Smooth muscle cell (in vitro differentiated cells): ENCODE data around the gene ZBTB7A. TPM values are rescaled to one million over a fixed set of nuclear protein-coding genes. Genes with fewer than 3 reads are reported as not detected.

Source experiments
- DNase-seq: peaks from one replicate; lab custom pipeline; 2025; ENCODE audit not compliant: unreplicated experiment; lab: John Stamatoyannopoulos, UW
- H2AFZ ChIP-seq: fragments of 200-600 bp; sonication (generic); 2 replicates; pipeline ENCODE4 v1.6.0; 2016; ENCODE audit warnings: antibody characterized with exemption, low read depth, mild to moderate bottlenecking
- H3F3A ChIP-seq: fragments of 200-600 bp; sonication (generic); 2 replicates; pipeline ENCODE4 v1.6.0; 2017; ENCODE audit warnings: antibody characterized with exemption, low read depth
- H3K27ac ChIP-seq: fragments of 200-600 bp; sonication (generic); 2 replicates; pipeline ENCODE4 v1.5.1; 2016; ENCODE audit warnings: low read depth, mild to moderate bottlenecking
- H3K27me3 ChIP-seq: fragments of 200-600 bp; sonication (generic); 2 replicates; pipeline ENCODE4 v1.6.1; 2016; ENCODE audit warnings: low read depth, mild to moderate bottlenecking
- H3K36me3 ChIP-seq: fragments of 200-600 bp; sonication (generic); 2 replicates; pipeline ENCODE4 v1.5.1; 2016; ENCODE audit warnings: low read depth
- H3K4me1 ChIP-seq: fragments of 200-600 bp; sonication (generic); 2 replicates; pipeline ENCODE4 v1.5.1; 2016; ENCODE audit warnings: low read depth
- H3K4me2 ChIP-seq: fragments of 200-600 bp; sonication (generic); 2 replicates; pipeline ENCODE4 v1.6.0; 2016; ENCODE audit warnings: mild to moderate bottlenecking
- H3K4me3 ChIP-seq: fragments of 200-600 bp; sonication (generic); 2 replicates; pipeline ENCODE4 v1.5.1; 2016; ENCODE audit warnings: mild to moderate bottlenecking
- H3K79me2 ChIP-seq: fragments of 200-600 bp; sonication (generic); 2 replicates; pipeline ENCODE4 v1.6.0; 2016; ENCODE audit warnings: low read depth, mild to moderate bottlenecking
- H3K9ac ChIP-seq: fragments of 200-600 bp; sonication (generic); 2 replicates; pipeline ENCODE4 v1.6.0; 2016; ENCODE audit warnings: low read depth
- H3K9me3 ChIP-seq: fragments of 200-600 bp; sonication (generic); replicated peaks from 2 replicates; pipeline ENCODE4 v1.5.1; 2016; ENCODE audit warnings: low read depth
- H4K20me1 ChIP-seq: fragments of 200-600 bp; sonication (generic); 2 replicates; pipeline ENCODE4 v1.6.0; 2016; ENCODE audit warnings: low read depth
- WGBS: methylation state at CpG from one replicate; pipeline ENCODE4 v1.1.7; 2016; ENCODE audit warnings: low lambda C conversion rate; 5-methylcytosine and 5-hydroxymethylcytosine counted together
- polyA plus RNA-seq: library from polyadenylated mRNA; unstranded; fragments of >200 nt; fragmentation: Nextera tagmentation; extraction: Ambion mirVana; gene quantifications from 2 replicates; pipeline ENCODE4 v1.2.1, GENCODE V29; 2016
- total RNA-seq: library from RNA; depleted of rRNA; stranded (reverse); fragments of >200 nt; gene quantifications from 2 replicates; pipeline ENCODE4 v1.2.3, GENCODE V29; 2014
- TF ChIP-seq, protein P1 (sequence below): fragments of 200-600 bp; sonication (generic); IDR thresholded peaks from 2 replicates; pipeline ENCODE4 v1.5.1; 2017; ENCODE audit warnings: borderline replicate concordance, mild to moderate bottlenecking, antibody characterized with exemption; ENCODE audit not compliant: insufficient read depth, poor library complexity, severe bottlenecking

The ZBTB7A gene
- total and polyA plus RNA-seq, 2 experiments from 2014 or later, result 13.3 to 36.0 TPM

DNA sequence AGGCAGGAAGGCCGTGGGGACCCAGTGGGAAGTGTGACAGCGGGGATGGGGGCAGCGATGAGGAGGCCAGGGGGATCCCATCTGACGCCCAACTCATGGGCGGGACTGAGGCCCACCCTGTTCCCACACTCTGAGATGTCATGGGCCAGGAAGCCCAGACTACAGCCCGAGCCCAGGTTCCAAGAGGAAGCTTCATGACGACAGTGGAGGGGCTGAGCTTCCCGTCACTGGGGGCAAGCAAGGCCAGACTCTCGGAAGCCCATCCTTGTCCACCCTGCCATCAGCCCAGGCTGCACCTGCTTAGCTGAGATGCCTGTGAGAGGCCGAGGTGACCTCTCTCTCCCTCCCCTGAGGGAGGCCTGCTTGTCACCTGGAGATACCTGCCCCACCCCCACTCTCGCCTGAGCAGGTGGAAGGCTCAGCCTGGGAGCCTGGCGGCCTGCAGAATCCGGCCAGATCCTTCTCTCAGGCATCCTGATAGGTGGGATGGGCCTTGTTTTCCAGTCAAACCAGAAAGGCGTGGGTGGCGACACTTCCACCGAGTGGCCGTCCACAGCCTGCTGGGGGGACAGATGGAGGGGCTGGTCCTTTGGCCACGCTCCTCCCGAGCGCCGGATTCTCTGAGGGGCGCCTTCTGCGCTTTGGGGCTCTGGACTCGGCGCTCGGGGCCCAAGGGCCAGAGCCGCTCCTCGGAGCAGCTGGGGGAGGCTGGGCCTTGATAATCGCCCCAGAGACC lies 4.8 kb downstream of the ZBTB7A start:
- Histone ChIP-seq H3K4me1 (peaks cover 17% of the 10 kb centered on the region), H3K4me3 (peak overlapping the region; percentile 16), H3K79me2 (peaks cover 83% of the 10 kb centered on the region), H3K27ac (peak overlapping the region; percentile 93), H3K9me3 (no peaks in the 10 kb centered on the region), H4K20me1 (peaks cover 82% of the 10 kb centered on the region), H3F3A (peaks cover 5% of the 10 kb centered on the region), H3K36me3 (no peaks in the 10 kb centered on the region), H2AFZ (no peak overlapping the region), H3K27me3 (no peaks in the 10 kb centered on the region), H3K9ac (no peak overlapping the region), H3K4me2 (peak overlapping the region; percentile 65)
- 76% methylated on average over 29 of the region's 29 CpGs for WGBS
- TF ChIP-seq, protein P1, sequence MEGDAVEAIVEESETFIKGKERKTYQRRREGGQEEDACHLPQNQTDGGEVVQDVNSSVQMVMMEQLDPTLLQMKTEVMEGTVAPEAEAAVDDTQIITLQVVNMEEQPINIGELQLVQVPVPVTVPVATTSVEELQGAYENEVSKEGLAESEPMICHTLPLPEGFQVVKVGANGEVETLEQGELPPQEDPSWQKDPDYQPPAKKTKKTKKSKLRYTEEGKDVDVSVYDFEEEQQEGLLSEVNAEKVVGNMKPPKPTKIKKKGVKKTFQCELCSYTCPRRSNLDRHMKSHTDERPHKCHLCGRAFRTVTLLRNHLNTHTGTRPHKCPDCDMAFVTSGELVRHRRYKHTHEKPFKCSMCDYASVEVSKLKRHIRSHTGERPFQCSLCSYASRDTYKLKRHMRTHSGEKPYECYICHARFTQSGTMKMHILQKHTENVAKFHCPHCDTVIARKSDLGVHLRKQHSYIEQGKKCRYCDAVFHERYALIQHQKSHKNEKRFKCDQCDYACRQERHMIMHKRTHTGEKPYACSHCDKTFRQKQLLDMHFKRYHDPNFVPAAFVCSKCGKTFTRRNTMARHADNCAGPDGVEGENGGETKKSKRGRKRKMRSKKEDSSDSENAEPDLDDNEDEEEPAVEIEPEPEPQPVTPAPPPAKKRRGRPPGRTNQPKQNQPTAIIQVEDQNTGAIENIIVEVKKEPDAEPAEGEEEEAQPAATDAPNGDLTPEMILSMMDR, result no peak
- DNase-seq, result no peak

DNA sequence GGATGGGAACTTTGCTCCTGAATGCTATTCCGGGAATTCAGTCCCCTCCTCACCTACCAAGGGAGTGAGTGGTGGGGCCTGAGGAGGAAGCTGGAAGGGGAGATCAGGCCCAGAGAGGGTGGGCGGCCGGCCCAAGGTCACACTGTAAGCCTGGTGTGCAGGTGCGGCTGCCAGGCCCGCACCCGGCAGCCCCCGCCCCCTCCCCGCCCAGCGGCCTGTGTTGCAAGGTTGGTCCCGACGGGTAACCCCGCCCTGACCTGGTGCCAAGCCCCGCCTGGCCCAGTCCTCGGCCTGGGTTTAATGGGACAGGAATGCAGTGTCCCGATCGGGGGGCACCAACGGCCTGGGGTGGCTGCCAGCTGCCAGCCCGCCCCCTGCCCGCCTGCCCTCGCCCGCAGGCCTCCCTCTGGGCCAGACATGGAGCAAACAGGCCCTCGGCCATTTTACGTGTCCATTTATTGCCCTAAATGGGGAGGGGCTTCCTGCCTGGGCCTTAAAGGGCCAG lies 5.5 kb downstream of the ZBTB7A start:
- WGBS, result 69% methylated on average over 13 of the region's 23 CpGs
- Histone ChIP-seq H3K27me3 (no peaks in the 10 kb centered on the region), H2AFZ (no peak overlapping the region), H4K20me1 (peaks cover 88% of the 10 kb centered on the region), H3K36me3 (no peaks in the 10 kb centered on the region), H3K4me1 (peaks cover 17% of the 10 kb centered on the region), H3F3A (peaks cover 5% of the 10 kb centered on the region), H3K79me2 (peaks cover 89% of the 10 kb centered on the region), H3K9ac (no peak overlapping the region), H3K4me3 (peak overlapping the region; percentile 16), H3K4me2 (peak overlapping the region; percentile 22), H3K9me3 (no peaks in the 10 kb centered on the region), H3K27ac (peak overlapping the region; percentile 93)
- no peak for DNase-seq
- TF ChIP-seq, protein P1, result no peak

DNA sequence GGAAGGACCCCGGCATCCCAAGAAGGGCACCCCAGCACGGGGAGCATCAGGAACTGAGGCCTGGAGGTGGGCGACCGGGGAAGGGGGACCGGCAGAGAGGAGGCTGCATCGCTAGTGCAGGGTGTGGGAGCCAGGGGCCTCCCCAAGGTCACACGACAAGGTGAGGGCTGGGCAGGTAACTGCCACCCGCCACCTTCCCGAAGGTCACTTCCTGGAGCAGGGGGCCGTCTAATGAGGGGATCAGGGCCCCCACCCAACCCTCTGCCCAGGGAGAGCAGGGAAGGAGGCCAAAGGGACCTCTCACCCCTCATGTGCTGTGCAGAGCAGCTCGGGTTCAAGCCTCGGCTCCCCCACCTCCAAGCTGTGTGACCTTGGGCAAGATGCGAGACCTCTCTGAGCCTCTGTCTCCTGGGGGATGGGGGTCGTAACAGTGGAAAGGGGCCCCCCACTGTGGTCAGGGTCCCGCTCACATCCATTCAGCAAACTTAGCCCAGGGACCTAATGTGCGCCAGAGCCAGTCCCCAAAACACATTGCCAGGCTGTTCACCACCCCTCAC lies 6.0 kb downstream of the ZBTB7A start:
- no peaks in the 10 kb centered on the region for H3K9me3 ChIP-seq
- H3K27ac ChIP-seq, result peak overlapping the region; percentile 93
- H3K4me2 ChIP-seq, result no peak overlapping the region
- H3F3A ChIP-seq, result peaks cover 5% of the 10 kb centered on the region
- H3K79me2 ChIP-seq, result peaks cover 94% of the 10 kb centered on the region
- peaks cover 93% of the 10 kb centered on the region for H4K20me1 ChIP-seq
- H3K27me3 ChIP-seq, result no peaks in the 10 kb centered on the region
- H3K36me3 ChIP-seq, result no peaks in the 10 kb centered on the region
- H3K4me3 ChIP-seq, result no peak overlapping the region
- no peak for DNase-seq
- no peak overlapping the region for H3K9ac ChIP-seq
- no peak overlapping the region for H2AFZ ChIP-seq
- 93% methylated on average over 12 of the region's 16 CpGs for WGBS
- TF ChIP-seq, protein P1, result no peak
- peaks cover 17% of the 10 kb centered on the region for H3K4me1 ChIP-seq
